Astrocyte of the cerebellum (primary cell): ENCODE data around the gene POU2AF3.

Experiments used
- DNase-seq: peaks from one replicate; pipeline ENCODE4 v3.0.0-alpha.2; 2011; ENCODE audit warnings: low read depth
- H3K4me3 ChIP-seq: 2 replicates; pipeline ENCODE4 v1.5.1; 2011; ENCODE audit warnings: mild to moderate bottlenecking, low read depth, low read length, moderate library complexity
- in situ Hi-C: cut with HindIII; loops from 2 replicates; pipeline ENCODE4 v1.10.0; 2017; ENCODE audit warnings: low sequenced_read_pairs
- TF ChIP-seq, protein P1 (sequence below): IDR thresholded peaks from 2 replicates; pipeline ENCODE4 v1.5.1; 2012; ENCODE audit warnings: low read length, low read depth, moderate library complexity, mild to moderate bottlenecking; ENCODE audit errors: missing control alignments

Gene POU2AF3

DNA sequence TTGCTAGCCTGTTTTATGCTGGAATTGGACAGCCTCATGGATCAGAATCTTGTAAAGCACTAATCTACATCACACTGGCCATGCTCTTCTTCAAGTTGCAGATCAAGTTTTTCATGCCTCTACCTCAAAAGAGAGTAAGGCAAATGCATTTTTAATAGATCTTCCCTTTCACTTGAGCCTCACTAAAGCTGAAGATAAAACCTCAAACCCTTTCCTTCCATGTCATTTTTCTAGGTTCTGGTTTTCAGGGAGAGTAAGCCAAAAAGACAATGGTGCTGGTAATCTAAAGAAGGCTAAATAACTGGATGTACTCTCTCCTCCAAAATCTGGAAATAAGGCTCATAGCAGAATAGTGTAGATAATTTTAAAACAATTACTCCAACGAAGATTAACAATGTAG, 52.5 kb downstream of the POU2AF3 start:
- no peak for DNase-seq
- TF ChIP-seq, protein P1, sequence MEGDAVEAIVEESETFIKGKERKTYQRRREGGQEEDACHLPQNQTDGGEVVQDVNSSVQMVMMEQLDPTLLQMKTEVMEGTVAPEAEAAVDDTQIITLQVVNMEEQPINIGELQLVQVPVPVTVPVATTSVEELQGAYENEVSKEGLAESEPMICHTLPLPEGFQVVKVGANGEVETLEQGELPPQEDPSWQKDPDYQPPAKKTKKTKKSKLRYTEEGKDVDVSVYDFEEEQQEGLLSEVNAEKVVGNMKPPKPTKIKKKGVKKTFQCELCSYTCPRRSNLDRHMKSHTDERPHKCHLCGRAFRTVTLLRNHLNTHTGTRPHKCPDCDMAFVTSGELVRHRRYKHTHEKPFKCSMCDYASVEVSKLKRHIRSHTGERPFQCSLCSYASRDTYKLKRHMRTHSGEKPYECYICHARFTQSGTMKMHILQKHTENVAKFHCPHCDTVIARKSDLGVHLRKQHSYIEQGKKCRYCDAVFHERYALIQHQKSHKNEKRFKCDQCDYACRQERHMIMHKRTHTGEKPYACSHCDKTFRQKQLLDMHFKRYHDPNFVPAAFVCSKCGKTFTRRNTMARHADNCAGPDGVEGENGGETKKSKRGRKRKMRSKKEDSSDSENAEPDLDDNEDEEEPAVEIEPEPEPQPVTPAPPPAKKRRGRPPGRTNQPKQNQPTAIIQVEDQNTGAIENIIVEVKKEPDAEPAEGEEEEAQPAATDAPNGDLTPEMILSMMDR = no peak
- in situ Hi-C loops = no loop called here
- H3K4me3 ChIP-seq = no peak overlapping the region

DNA sequence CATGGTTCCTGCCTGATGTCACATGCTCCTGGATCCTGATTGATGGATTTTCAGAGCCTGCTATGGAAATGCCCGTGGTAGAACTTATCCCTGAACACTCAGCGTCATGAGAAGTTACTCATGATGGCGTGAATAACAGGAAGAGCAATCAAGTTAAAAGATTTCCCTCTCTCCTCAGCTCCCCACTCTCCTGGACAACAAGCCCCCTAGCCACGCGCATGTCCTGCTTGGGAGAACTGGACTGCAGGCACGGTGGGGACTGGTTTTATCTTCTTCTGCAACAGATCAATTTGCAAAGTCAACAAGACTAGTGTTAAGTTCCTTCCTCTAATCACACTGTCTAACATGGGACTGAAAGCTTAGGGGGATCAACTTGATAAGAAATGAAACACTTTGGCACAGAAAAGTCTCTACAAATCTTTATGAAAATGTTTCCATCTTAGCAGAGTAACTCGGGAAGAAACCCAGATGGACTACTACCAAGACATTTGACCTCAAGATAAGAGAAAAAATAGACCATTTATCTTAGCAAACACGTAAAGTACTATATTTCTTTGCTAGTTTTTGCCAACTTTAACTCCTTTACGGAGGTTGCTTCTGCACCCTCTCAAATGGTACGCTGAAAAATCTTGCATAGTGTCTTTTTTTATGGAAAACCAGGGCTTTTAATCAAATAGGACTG, 53.2 kb downstream of the POU2AF3 start:
- in situ Hi-C loops = no loop called here
- no peak for DNase-seq
- H3K4me3 ChIP-seq = no peak overlapping the region
- TF ChIP-seq, protein P1 = no peak

- DNase-seq = no peak
- in situ Hi-C loops = no loop called here
- TF ChIP-seq, protein P1 = no peak
- H3K4me3 ChIP-seq = no peak overlapping the region
These were observed 53.9 kb downstream of the POU2AF3 start for GRCh38 chr11:111352231-111352746.

- in situ Hi-C loops = no loop called here
- H3K4me3 ChIP-seq = no peak overlapping the region
- no peak for DNase-seq
- TF ChIP-seq, protein P1 = no peak
These were observed 54.8 kb downstream of the POU2AF3 start for GRCh38 chr11:111352935-111353710.

GRCh38 chr11:111353776-111354600, 55.6 kb downstream of the POU2AF3 start:
- in situ Hi-C loops = no loop called here

GRCh38 chr11:111354601-111354891, 56.2 kb downstream of the POU2AF3 start:
- TF ChIP-seq, protein P1 = no peak
- no peak for DNase-seq
- in situ Hi-C loops = no loop called here
- no peak overlapping the region for H3K4me3 ChIP-seq

More at GRCh38 chr11:111353776-111354600, 55.6 kb downstream of the POU2AF3 start:
- DNase-seq = no peak
- TF ChIP-seq, protein P1 = no peak
- no peak overlapping the region for H3K4me3 ChIP-seq
